ENCODE data around the gene RPL7A. TPM values are rescaled to one million over a fixed set of nuclear protein-coding genes. Genes with fewer than 3 reads are reported as not detected.

Gene RPL7A
- total and polyA plus RNA-seq, 4 donors = 1,304 to 3,584 (median 2,046) TPM

GRCh38 chr9:133349965-133350616 is 2.1 kb downstream of the RPL7A start:
- ATAC-seq (ENCODE audit: low FRiP score) = no peak
- peaks cover 0 to 7% of the 10 kb centered on the region in 2 donors for H3K36me3 ChIP-seq (ENCODE audit: control insufficient read depth in 1 of 2, insufficient read depth in 2 of 2, low read length in 1 of 2)
- WGBS, 2 donors = 79 to 81% methylated on average over 15 of the region's 15 CpGs
- DNase-seq = peak in 1 of 2 donors; percentile 39
- H3K4me1 ChIP-seq (ENCODE audit: control insufficient read depth in 1 of 2, insufficient read depth in 2 of 2, low read length in 2 of 2) = peaks cover 0 to 3% of the 10 kb centered on the region in 2 donors
- H3K27ac ChIP-seq (ENCODE audit: low read depth in 1 of 2, low read length in 2 of 2) = no peak overlapping the region
- intact Hi-C loops (cut with DNase I) = loop anchor here (10.0 kb wide), 2 partner anchors 65 to 665 kb away; partner anchors contain the start of gene REXO4 (in 1 of the 2)
- no peaks in the 10 kb centered on the region for H3K27me3 ChIP-seq (ENCODE audit: control insufficient read depth in 1 of 2, insufficient read depth in 2 of 2, low read length in 1 of 2)
- H3K4me3 ChIP-seq (ENCODE audit: low read length in 2 of 2) = no peak overlapping the region
- no peaks in the 10 kb centered on the region for H3K9me3 ChIP-seq (ENCODE audit: control insufficient read depth, low read length)

GRCh38 chr9:133351526-133351907 is 3.5 kb downstream of the RPL7A start:
- Histone ChIP-seq H3K27ac (ENCODE audit: low read depth in 1 of 2, low read length in 2 of 2) (no peak overlapping the region), H3K4me3 (ENCODE audit: low read length in 2 of 2) (no peak overlapping the region), H3K27me3 (ENCODE audit: control insufficient read depth in 1 of 2, insufficient read depth in 2 of 2, low read length in 1 of 2) (no peaks in the 10 kb centered on the region), H3K4me1 (ENCODE audit: control insufficient read depth in 1 of 2, insufficient read depth in 2 of 2, low read length in 2 of 2) (peaks cover 0 to 1% of the 10 kb centered on the region in 2 donors), H3K9me3 (ENCODE audit: control insufficient read depth, low read length) (no peaks in the 10 kb centered on the region), H3K36me3 (ENCODE audit: control insufficient read depth in 1 of 2, insufficient read depth in 2 of 2, low read length in 1 of 2) (peaks cover 0 to 7% of the 10 kb centered on the region in 2 donors)
- DNase-seq (no peak), ATAC-seq (ENCODE audit: low FRiP score) (no peak)
- intact Hi-C loops (cut with DNase I) = loop anchor here in 1 of 2 donors (10.0 kb wide), 1 partner anchor 63 kb away; the partner anchor contains the start of gene REXO4
- WGBS, 2 donors = 77 to 87% methylated on average over 3 of the region's 3 CpGs

GRCh38 chr9:133351908-133352634 is 4.1 kb downstream of the RPL7A start:
- Histone ChIP-seq H3K4me3 (ENCODE audit: low read length in 2 of 2) (no peak overlapping the region), H3K4me1 (ENCODE audit: control insufficient read depth in 1 of 2, insufficient read depth in 2 of 2, low read length in 2 of 2) (no peaks in the 10 kb centered on the region), H3K27ac (ENCODE audit: low read depth in 1 of 2, low read length in 2 of 2) (no peak overlapping the region), H3K27me3 (ENCODE audit: control insufficient read depth in 1 of 2, insufficient read depth in 2 of 2, low read length in 1 of 2) (no peaks in the 10 kb centered on the region), H3K36me3 (ENCODE audit: control insufficient read depth in 1 of 2, insufficient read depth in 2 of 2, low read length in 1 of 2) (peaks cover 0 to 7% of the 10 kb centered on the region in 2 donors), H3K9me3 (ENCODE audit: control insufficient read depth, low read length) (no peaks in the 10 kb centered on the region)
- intact Hi-C loops (cut with DNase I) = loop anchor here in 1 of 2 donors (10.0 kb wide), 1 partner anchor 63 kb away; the partner anchor contains the start of gene REXO4
- ATAC-seq (ENCODE audit: low FRiP score) (no peak), DNase-seq (peak in 1 of 2 donors; percentile 61)
- WGBS, 2 donors = 67 to 72% methylated on average over 14 of the region's 14 CpGs

GRCh38 chr9:133352635-133353340 is 4.8 kb downstream of the RPL7A start:
- no peaks in the 10 kb centered on the region for H3K27me3 ChIP-seq (ENCODE audit: control insufficient read depth in 1 of 2, insufficient read depth in 2 of 2, low read length in 1 of 2)
- no peak overlapping the region for H3K27ac ChIP-seq (ENCODE audit: low read depth in 1 of 2, low read length in 2 of 2)
- 65 to 67% methylated on average over 8 of the region's 8 CpGs for WGBS, 2 donors
- intact Hi-C loops (cut with DNase I) = loop anchor here in 1 of 2 donors (10.0 kb wide), 1 partner anchor 62 kb away; the partner anchor contains the start of gene REXO4
- DNase-seq (no peak), ATAC-seq (ENCODE audit: low FRiP score) (no peak)
- H3K9me3 ChIP-seq (ENCODE audit: control insufficient read depth, low read length) = no peaks in the 10 kb centered on the region
- H3K4me3 ChIP-seq (ENCODE audit: low read length in 2 of 2) = no peak overlapping the region
- H3K36me3 ChIP-seq (ENCODE audit: control insufficient read depth in 1 of 2, insufficient read depth in 2 of 2, low read length in 1 of 2) = peaks cover 0 to 7% of the 10 kb centered on the region in 2 donors
- no peaks in the 10 kb centered on the region for H3K4me1 ChIP-seq (ENCODE audit: control insufficient read depth in 1 of 2, insufficient read depth in 2 of 2, low read length in 2 of 2)

- DNase-seq = no peak
- no peak overlapping the region for H3K27ac ChIP-seq (ENCODE audit: low read depth in 1 of 2, low read length in 2 of 2)
- no peak for ATAC-seq (ENCODE audit: low FRiP score)
- no peaks in the 10 kb centered on the region for H3K27me3 ChIP-seq (ENCODE audit: control insufficient read depth in 1 of 2, insufficient read depth in 2 of 2, low read length in 1 of 2)
- H3K4me3 ChIP-seq (ENCODE audit: low read length in 2 of 2) = no peak overlapping the region
- intact Hi-C loops (cut with DNase I) = loop anchor here in 1 of 2 donors (10.0 kb wide), 1 partner anchor 61 kb away; the partner anchor contains the start of gene REXO4
- H3K4me1 ChIP-seq (ENCODE audit: control insufficient read depth in 1 of 2, insufficient read depth in 2 of 2, low read length in 2 of 2) = no peaks in the 10 kb centered on the region
- H3K36me3 ChIP-seq (ENCODE audit: control insufficient read depth in 1 of 2, insufficient read depth in 2 of 2, low read length in 1 of 2) = peaks cover 0 to 7% of the 10 kb centered on the region in 2 donors
- 81 to 89% methylated on average over 5 of the region's 5 CpGs for WGBS, 2 donors
- H3K9me3 ChIP-seq (ENCODE audit: control insufficient read depth, low read length) = no peaks in the 10 kb centered on the region
Observed at GRCh38 chr9:133353548-133353947, 5.5 kb downstream of the RPL7A start.

GRCh38 chr9:133354766-133355165 is 6.7 kb downstream of the RPL7A start:
- Histone ChIP-seq H3K27ac (ENCODE audit: low read depth in 1 of 2, low read length in 2 of 2) (no peak overlapping the region), H3K27me3 (ENCODE audit: control insufficient read depth in 1 of 2, insufficient read depth in 2 of 2, low read length in 1 of 2) (no peaks in the 10 kb centered on the region), H3K9me3 (ENCODE audit: control insufficient read depth, low read length) (no peaks in the 10 kb centered on the region), H3K4me1 (ENCODE audit: control insufficient read depth in 1 of 2, insufficient read depth in 2 of 2, low read length in 2 of 2) (no peaks in the 10 kb centered on the region), H3K4me3 (ENCODE audit: low read length in 2 of 2) (no peak overlapping the region), H3K36me3 (ENCODE audit: control insufficient read depth in 1 of 2, insufficient read depth in 2 of 2, low read length in 1 of 2) (peaks cover 0 to 7% of the 10 kb centered on the region in 2 donors)
- WGBS, 2 donors = 75 to 83% methylated on average over 7 of the region's 7 CpGs
- intact Hi-C loops (cut with DNase I) = loop anchor here (5.0 to 10.0 kb wide), 2 partner anchors 60 to 63 kb away; partner anchors contain the start of gene REXO4 (in 2 of the 2)
- ATAC-seq (ENCODE audit: low FRiP score) (no peak), DNase-seq (no peak)

GRCh38 chr9:133355881-133356357 is 7.9 kb downstream of the RPL7A start:
- Histone ChIP-seq H3K9me3 (ENCODE audit: control insufficient read depth, low read length) (no peaks in the 10 kb centered on the region), H3K4me1 (ENCODE audit: control insufficient read depth in 1 of 2, insufficient read depth in 2 of 2, low read length in 2 of 2) (no peaks in the 10 kb centered on the region), H3K36me3 (ENCODE audit: control insufficient read depth in 1 of 2, insufficient read depth in 2 of 2, low read length in 1 of 2) (peaks cover 0 to 4% of the 10 kb centered on the region in 2 donors), H3K4me3 (ENCODE audit: low read length in 2 of 2) (peak overlapping the region; percentile 88 to 92), H3K27me3 (ENCODE audit: control insufficient read depth in 1 of 2, insufficient read depth in 2 of 2, low read length in 1 of 2) (no peaks in the 10 kb centered on the region), H3K27ac (ENCODE audit: low read depth in 1 of 2, low read length in 2 of 2) (peak overlapping the region in 1 of 2 donors; percentile 42)
- no peak for ATAC-seq (ENCODE audit: low FRiP score)
- no peak for DNase-seq
- WGBS, 2 donors = 1% methylated on average over 31 of the region's 31 CpGs
- intact Hi-C loops (cut with DNase I) = loop anchor here (5.0 to 10.0 kb wide), 2 partner anchors 59 to 61 kb away; partner anchors contain the start of gene REXO4 (in 2 of the 2)
